HFFc6 (cell line): ENCODE results near the gene RHOD. TPM values are rescaled to one million over a fixed set of nuclear protein-coding genes. Genes with fewer than 3 reads are reported as not detected.
A peak's percentile ranks its signal among the peaks of the same experiment; 100 is the strongest.

Experiments
- DNase-seq: peaks from one replicate; pipeline ENCODE4 v3.0.0-alpha.2; 2018
- H3K27ac Mint-ChIP-seq: 2 replicates; pipeline ENCODE4 v1.8.0; 2020; ENCODE audit warnings: mild to moderate bottlenecking, mixed read lengths
- H3K27me3 Mint-ChIP-seq: 2 replicates; pipeline ENCODE4 v1.8.0; 2021; ENCODE audit warnings: mild to moderate bottlenecking, moderate library complexity, mixed read lengths; ENCODE audit not compliant: insufficient read depth
- H3K36me3 Mint-ChIP-seq: 2 replicates; pipeline ENCODE4 v1.8.0; 2021; ENCODE audit warnings: low read depth, mixed read lengths
- H3K4me1 Mint-ChIP-seq: 2 replicates; pipeline ENCODE4 v1.8.0; 2020; ENCODE audit warnings: low read depth, mixed read lengths
- H3K4me3 Mint-ChIP-seq: 2 replicates; pipeline ENCODE4 v1.8.0; 2020; ENCODE audit warnings: mild to moderate bottlenecking, moderate library complexity, mixed read lengths
- H3K9me3 Mint-ChIP-seq: 2 replicates; pipeline ENCODE4 v1.8.0; 2020; ENCODE audit warnings: mild to moderate bottlenecking, mixed read lengths
- CTCF ChIP-seq: fragments of 200-600 bp; sonication (generic); IDR thresholded peaks from 2 replicates; pipeline ENCODE4 v1.5.0; 2021; ENCODE audit warnings: antibody characterized with exemption, mild to moderate bottlenecking
- total RNA-seq, 6 experiments: library from RNA; stranded (reverse); fragmentation: NEBNext Ultra II Directional; extraction: Animal tissue kit (Norgen Biotek cat#: 25700); gene quantifications; 2 replicates in 1 of 6; 3 replicates in 5 of 6; pipeline ENCODE4 v1.2.3, GENCODE V29; 2021

The RHOD gene
- total RNA-seq, 6 experiments from 2014 or later: 5.2 to 17.8 (median 6.1) TPM

GRCh38 chr11:67117176-67117575 lies 60.5 kb downstream of the RHOD start:
- no peak for TF ChIP-seq CTCF
- Mint-ChIP-seq H3K36me3 (peaks cover 16% of the 10 kb centered on the region), H3K27ac (peak overlapping the region; percentile 74), H3K27me3 (no peaks in the 10 kb centered on the region; the same call in 1 of the 2 replicates), H3K4me1 (peaks cover 13% of the 10 kb centered on the region), H3K4me3 (peak overlapping the region; percentile 42; the same call in 1 of the 2 replicates), H3K9me3 (no peaks in the 10 kb centered on the region)
- DNase-seq: no peak

GRCh38 chr11:67117672-67118180 lies 61.1 kb downstream of the RHOD start:
- H3K4me3 Mint-ChIP-seq: peak overlapping the region; percentile 42; the same call in 1 of the 2 replicates
- H3K4me1 Mint-ChIP-seq: peaks cover 13% of the 10 kb centered on the region
- H3K27me3 Mint-ChIP-seq: no peaks in the 10 kb centered on the region; the same call in 1 of the 2 replicates
- H3K36me3 Mint-ChIP-seq: peaks cover 16% of the 10 kb centered on the region
- TF ChIP-seq CTCF: no peak
- peak overlapping the region; percentile 74 for H3K27ac Mint-ChIP-seq
- DNase-seq: no peak
- no peaks in the 10 kb centered on the region for H3K9me3 Mint-ChIP-seq

GRCh38 chr11:67118181-67118766 lies 61.6 kb downstream of the RHOD start:
- Mint-ChIP-seq H3K4me3 (no peak overlapping the region), H3K4me1 (peaks cover 18% of the 10 kb centered on the region), H3K36me3 (peaks cover 19% of the 10 kb centered on the region), H3K27ac (peak overlapping the region; percentile 40), H3K27me3 (no peaks in the 10 kb centered on the region; the same call in 1 of the 2 replicates), H3K9me3 (no peaks in the 10 kb centered on the region)
- TF ChIP-seq CTCF: no peak
- DNase-seq: no peak

- H3K9me3 Mint-ChIP-seq: no peaks in the 10 kb centered on the region
- H3K27me3 Mint-ChIP-seq: no peaks in the 10 kb centered on the region; the same call in 1 of the 2 replicates
- peak; percentile 72 for TF ChIP-seq CTCF
Observed at GRCh38 chr11:67118801-67119584, 62.3 kb downstream of the RHOD start, which contains the start of gene KDM2A. Gene KDM2A, plus strand, starts transcription at chr11:67119263. Its CDS starts 2,054 bp downstream, at chr11:67121317.

GRCh38 chr11:67119585-67120391 lies 63.1 kb downstream of the RHOD start:
- TF ChIP-seq CTCF: no peak
- no peaks in the 10 kb centered on the region for H3K9me3 Mint-ChIP-seq
- peaks cover 22% of the 10 kb centered on the region for H3K36me3 Mint-ChIP-seq
- DNase-seq: no peak
- H3K27me3 Mint-ChIP-seq: no peaks in the 10 kb centered on the region; the same call in 1 of the 2 replicates
- H3K27ac Mint-ChIP-seq: peak overlapping the region; percentile 94
- peak overlapping the region; percentile 98 for H3K4me3 Mint-ChIP-seq
- peaks cover 22% of the 10 kb centered on the region for H3K4me1 Mint-ChIP-seq

More at GRCh38 chr11:67118801-67119584, 62.3 kb downstream of the RHOD start, which contains the start of gene KDM2A:
- Mint-ChIP-seq H3K4me1 (peaks cover 22% of the 10 kb centered on the region), H3K4me3 (peak within 1 kb of the TSS; percentile 98), H3K27ac (peak within 1 kb of the TSS; percentile 94), H3K36me3 (peaks cover 22% of the 10 kb centered on the region)
- peak; percentile 96 for DNase-seq
